GM19099 (cell line): ENCODE results near the gene SETDB1.

Experiments
- POLR2A ChIP-seq: IDR thresholded peaks from 3 replicates; pipeline ENCODE4 v1.6.1; 2011; ENCODE audit warnings: low read depth; ENCODE audit not compliant: insufficient read length; ENCODE audit errors: extremely low read depth

SETDB1 gene

GRCh38 chr1:150969626-150970025 lies 43.5 kb downstream of the SETDB1 start:
- no peak for TF ChIP-seq POLR2A

- no peak for TF ChIP-seq POLR2A
Observed at GRCh38 chr1:150970808-150971582, 44.8 kb downstream of the SETDB1 start.

GRCh38 chr1:150971583-150972416 lies 45.6 kb downstream of the SETDB1 start:
- no peak for TF ChIP-seq POLR2A

- no peak for TF ChIP-seq POLR2A
Observed at GRCh38 chr1:150972417-150972940, 46.3 kb downstream of the SETDB1 start.

GRCh38 chr1:150973258-150973835 lies 47.2 kb downstream of the SETDB1 start:
- TF ChIP-seq POLR2A = no peak

GRCh38 chr1:150973836-150974579 lies 47.8 kb downstream of the SETDB1 start:
- TF ChIP-seq POLR2A = no peak

GRCh38 chr1:150974580-150975478 lies 48.7 kb downstream of the SETDB1 start, which contains the start of gene CERS2:
CERS2 (minus strand) TSS chr1:150974835; CDS start chr1:150969090, 5,745 bp downstream.
- TF ChIP-seq POLR2A = peak; percentile 65

- no peak for TF ChIP-seq POLR2A
Observed at GRCh38 chr1:150976401-150976821, 50.2 kb downstream of the SETDB1 start.

GRCh38 chr1:150976879-150977694 lies 50.9 kb downstream of the SETDB1 start:
- no peak for TF ChIP-seq POLR2A

- TF ChIP-seq POLR2A = no peak
Observed at GRCh38 chr1:150979092-150980056, 53.2 kb downstream of the SETDB1 start.

- no peak for TF ChIP-seq POLR2A
Observed at GRCh38 chr1:150981177-150981804, 55.1 kb downstream of the SETDB1 start.
